Right hindlimb (tissue), 1 donor: ENCODE measurements around the gene WASF3.
A peak's percentile ranks its signal among the peaks of the same experiment; 100 is the strongest.

Experiments used
- DNase-seq: peaks from one replicate; pipeline ENCODE4 v3.0.0-alpha.2; 2018

Gene WASF3

DNA sequence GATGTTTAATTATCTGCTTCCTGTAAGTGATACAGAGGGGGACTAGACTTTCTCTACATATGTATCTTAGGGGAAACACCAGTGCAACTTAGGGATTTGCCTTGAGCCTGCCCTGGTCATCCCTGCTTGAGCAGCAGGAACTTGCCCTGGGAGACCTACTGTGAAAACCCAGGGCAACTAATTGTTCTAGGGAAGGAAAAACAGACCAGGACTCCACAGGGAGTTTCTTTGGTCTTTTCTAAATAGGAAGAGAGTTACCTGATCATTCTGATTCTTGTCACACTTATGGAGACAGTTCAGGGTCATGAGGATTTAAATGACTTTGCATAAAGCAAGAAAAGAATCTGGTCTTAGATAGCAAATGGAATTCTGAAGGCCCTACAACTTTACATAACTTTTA lies 89.1 kb downstream of the WASF3 start:
- no peak for DNase-seq

DNA sequence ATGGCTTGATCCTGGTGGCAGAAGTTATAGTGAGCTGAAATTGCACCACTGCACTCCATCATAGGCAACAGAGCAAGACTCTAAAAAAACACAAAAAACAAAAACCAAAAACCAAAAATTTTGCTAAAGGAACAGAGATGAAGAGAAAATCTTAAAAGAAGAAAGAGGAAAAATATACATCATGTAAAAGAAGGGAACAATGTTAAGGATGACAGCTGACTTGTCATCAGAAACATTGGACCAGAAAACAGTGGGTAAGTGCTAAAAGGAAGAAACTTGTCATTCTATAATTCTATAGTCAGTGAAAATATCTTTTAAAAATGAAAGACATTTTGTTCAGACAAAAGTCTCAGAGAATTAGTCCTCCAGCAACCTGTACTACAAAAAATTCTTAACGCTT lies 93.8 kb downstream of the WASF3 start:
- no peak for DNase-seq

DNA sequence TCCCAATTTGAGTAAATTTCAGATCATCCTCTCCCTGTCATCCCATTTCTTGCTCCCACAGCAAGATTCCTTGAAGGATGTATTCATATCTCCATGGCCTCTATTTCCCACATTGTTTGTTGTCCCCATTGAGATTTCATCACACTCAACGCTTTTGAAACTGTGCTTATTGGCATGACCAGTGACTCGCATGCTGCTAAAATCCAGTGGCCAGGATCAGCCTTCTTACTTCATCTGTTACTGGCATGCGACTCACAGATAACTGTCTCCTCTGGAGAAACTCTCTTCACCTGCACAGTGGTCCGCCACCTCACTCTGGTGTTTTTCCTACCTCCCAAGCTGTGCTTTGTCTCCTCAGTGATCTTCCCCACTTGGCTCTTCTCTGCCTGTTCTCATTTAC lies 95.8 kb downstream of the WASF3 start:
- DNase-seq, result no peak

DNA sequence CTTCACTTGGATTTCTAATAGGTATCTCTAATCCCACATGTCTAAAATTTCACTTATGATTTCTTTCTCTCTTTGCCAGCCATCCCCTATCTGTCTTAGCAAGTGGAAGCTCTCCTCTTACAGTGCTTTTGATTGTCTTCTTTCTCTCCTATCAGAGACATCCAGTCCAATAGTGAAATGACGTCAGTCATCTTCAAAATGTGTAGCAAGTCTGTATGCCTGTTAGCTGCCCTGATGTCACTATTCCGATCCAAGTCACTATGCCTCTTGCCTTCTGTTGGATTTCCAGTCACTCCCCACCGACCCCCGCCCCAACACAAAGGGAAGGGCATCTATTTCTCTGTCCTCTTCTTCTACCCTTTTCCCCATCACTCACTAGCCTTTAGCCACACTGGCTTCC lies 96.4 kb downstream of the WASF3 start:
- DNase-seq, result no peak

DNA sequence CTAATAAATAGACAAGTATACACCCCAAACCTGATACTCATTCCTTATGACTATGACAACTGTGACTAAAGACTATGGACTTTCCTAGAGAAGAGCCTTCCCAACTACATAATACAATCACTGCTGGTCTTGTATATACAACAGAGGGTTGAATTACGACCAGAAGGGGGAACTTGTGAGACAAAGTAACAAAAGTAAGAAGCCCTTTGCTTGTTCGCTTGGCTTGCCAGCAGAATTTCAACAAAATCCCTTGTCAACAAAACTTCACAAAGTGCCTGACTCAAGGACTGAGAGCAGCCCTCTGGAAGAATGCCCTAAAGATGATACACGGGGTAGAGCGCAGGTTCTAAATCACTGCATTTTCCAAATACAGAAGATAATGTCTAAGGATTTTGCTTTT lies 99.4 kb downstream of the WASF3 start:
- no peak for DNase-seq

DNA sequence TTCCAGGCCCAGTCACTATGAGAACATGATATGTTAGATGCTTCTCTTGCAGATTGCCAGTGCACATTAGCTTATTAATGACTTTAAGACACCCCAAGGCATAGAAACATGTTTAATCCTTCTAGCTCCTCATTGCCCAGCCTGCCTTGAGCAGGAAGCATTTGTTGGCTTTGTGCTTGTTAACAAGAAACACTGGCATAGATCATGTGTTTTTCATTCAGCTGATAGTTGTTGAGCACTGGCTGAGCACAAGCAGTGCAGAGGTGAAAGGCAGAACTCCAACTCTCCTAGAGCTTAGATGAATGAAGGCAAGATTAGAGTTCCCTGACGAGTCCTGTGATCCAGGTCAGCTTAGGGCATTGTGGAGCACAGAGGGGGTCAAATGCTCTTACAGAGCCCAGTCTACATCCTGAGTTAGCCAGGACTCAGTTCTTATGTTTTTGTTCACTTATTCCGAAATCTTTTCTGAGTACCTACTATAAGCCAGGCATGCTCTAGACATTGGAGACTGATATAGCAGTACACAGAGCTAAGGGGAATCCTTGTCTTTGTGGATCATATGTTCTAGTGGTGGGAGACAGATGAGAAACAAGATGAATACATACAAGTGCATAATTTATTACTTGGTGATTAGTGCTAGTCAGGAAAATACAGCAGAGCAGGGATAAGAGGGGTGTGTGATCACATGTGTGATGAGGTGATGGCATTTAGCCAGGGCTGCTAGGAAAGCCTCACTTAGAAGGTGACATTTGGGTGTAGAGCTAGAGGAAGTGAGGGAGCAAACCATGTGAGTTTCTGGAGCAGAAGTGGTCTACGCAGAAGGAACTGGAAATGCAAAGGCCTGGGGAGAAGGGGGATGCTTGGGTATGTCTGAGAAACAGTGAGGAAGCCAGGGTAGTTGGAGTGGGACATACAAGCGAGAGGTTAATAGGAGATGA lies 101.2 kb downstream of the WASF3 start:
- DNase-seq, result no peak

DNA sequence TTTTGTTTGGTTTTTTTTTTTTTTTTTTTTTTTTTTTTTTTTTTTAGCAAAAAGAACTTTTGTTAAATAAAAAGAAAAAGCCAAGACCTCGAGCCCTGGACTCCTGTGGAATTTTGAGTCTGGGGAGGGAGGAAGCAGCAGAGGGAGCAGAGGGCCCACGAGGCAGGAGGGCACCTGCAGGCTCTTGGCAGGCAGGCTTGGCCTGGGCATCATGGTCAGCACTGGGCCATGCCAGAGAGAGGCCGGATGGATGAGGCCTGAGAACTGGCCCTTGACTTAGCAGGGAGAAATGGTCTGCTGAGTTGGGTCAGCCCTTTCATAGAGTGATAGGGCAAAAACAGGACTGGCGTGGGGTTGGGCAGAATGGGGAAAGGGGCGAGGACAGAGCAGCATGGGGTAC lies 102.7 kb downstream of the WASF3 start:
- DNase-seq, result no peak

DNA sequence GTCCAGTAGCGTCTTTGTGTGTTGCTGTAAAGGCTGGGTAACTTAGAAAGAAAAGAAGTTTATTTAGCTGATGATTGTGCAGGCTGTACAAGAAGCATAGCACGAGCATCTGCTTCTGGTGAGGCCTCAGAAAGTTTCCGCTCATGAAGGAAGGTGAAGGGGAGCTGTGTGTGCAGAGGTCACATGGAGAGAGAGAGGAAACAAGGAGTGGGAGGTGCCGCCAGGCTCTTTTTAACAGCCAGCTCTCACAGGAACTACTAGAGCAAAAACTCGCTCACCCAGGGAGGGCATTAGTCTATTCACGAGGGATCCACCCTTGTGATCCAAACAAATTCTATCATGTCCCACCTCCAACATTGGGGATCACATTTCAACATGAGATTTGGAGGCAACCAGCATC lies 103.3 kb downstream of the WASF3 start:
- DNase-seq, result no peak

DNA sequence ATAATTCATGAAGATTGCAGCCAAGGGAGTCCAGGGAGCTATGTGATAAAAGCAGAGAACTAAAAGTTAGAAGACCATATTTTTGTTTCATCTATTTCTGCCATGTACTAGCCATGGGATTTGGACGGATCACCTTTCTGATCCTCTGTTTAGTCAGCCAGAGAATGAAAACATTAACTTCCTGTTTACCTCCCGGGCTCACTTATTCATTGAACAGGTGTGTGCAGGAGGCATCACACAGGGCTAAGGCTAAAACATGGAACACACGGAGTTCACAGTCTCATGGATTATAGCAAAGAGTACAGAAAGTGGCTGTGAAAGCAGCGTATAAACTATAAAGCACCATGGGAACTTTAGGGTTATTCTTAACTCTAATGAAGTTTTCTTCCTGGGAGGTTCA lies 106.3 kb downstream of the WASF3 start:
- DNase-seq, result no peak

DNA sequence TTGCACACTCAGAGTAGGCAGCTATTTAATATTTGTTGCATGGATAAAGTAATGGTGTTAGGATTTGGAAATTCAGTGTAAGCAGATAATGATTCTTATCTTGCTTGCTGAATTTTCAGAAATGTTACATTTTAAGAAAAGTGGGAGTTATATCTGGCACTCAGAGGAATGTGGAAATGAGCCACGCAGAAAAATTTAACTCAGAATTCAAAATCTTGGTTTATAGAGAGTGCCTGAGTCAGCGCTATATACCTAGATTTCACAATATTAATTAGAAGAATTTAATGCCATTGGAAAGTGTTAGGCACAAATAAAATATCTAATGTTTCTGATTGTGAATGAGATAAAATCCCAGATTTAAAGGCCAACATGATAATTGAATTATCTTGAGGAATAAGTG lies 106.8 kb downstream of the WASF3 start:
- no peak for DNase-seq

DNA sequence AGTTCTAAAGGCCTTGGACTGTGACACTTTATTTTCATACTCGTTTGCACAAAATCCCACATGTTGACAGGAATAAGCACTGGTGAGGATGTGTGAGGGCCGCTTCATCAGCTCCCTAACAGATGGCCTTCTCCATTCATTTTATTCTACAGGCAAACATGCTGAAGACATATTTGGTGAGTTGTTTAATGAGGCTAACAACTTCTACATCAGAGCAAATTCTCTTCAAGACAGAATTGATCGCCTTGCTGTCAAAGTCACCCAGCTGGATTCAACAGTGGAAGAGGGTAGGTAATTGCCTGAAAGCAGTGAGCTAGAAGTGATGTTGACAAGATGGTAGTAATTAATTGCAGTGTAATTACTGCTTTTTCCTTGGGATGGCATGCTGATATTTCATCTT lies 107.4 kb downstream of the WASF3 start:
- DNase-seq, result no peak

DNA sequence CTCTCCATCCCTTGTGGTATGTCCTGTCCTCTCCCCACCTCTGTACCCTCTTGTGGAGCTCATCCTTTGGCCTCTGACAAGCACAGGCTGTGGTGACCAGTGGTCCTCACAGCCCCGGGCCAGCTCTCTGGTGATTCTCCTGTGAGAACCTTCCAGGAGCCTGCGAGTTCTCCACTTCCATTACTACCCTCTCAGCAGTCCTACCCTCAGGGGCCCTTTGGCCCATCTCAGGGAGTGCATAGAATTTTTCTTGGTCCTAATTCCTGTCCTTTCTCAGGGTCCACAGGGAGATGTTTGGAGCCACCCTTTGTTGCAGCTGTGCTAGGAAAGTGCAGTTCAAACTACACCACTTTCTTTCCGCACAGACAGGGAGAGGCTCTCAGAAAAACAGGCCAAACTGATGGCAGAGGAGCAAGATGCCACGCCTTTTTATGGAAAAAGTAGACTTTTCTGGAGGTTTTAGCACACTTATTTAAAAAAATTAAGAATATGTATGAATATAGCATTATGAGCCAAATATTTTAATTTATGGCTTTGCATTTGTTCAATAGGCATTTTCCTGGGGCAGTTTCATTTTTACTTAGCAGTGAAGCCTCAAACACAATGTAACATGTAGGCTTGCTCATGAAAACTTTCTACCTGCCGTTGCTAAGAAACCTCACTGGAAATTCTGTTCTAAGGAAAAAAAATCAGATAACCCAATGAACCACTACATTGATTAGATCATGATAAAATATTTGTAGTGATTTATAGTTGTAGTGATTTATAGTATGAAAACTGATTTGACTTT lies 111.1 kb downstream of the WASF3 start:
- no peak for DNase-seq

DNA sequence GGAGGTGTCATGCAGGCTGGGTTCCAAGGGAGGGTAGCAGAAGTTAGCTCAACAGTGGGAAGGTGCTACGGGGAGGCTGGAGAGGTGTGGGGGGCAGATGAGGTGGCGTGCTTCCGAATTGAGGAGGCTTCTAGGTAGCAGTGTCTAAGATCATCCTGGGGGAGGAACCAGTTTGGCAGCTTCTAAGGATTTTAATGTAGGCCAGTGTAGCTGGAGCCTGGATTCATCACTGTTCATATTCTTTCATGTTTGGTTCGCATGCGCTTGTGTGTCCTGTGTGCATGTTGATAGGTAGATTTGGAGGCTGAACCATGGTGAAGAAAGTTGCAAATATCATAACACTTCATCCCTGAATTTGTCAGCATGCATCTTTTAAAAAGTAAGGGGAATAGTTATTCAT lies 116.4 kb downstream of the WASF3 start:
- no peak for DNase-seq

DNA sequence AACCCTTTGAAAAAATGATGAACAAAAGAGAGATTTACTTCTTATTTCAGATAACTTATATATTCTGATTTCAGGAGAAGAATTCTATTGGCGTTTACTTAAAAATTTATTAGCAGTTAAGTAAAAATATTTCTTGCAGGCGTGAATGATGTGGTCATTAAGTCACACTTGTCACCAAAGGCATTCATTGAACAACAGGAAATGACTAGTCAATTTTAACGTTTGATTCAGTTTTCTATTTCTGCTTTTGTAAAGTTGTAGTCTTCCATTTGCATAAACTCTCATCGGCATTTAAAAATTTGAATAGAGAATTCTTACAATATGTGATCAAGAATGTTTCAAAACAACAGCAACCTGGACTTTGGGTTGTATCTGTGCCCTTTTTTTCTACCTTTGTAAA lies 119.7 kb downstream of the WASF3 start:
- no peak for DNase-seq

DNA sequence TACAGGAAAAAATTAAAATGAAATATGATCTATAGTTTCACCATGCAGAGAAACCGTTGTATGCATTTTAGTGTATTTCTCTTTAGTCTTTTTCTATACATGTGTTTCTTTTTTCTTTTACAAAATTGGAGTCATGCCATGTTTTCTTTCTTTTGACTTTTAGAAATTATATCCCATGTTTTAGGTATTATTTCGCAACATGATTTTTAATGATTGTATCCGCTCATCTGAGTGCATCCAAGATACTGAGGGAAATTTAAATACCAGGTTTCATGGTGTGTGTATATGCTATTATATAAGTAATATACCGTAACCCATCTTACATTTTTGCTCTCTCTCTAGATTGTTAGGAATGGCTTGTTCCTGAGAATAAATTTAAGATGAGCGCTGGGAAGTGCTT lies 120.8 kb downstream of the WASF3 start:
- DNase-seq, result no peak

DNA sequence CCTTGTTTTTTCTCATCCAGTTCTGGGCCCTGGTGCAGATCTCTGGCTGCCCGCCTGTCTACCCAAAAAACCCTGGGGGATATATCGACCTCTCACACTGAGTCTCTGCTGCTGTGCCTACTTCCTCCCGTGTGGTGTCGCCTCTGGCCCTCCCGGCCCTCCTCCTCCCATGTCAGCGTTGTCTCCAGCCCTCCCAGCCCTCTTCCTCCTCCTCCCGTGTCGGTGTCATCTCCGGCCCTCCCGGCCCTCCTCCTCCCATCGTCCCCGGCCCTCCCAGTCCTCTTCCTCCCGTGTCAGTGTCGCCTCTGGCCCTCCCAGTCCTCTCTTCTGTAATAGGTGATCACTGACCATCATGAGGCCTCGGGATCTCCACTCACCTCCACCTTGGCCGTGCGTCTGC lies 121.3 kb downstream of the WASF3 start:
- DNase-seq, result no peak

DNA sequence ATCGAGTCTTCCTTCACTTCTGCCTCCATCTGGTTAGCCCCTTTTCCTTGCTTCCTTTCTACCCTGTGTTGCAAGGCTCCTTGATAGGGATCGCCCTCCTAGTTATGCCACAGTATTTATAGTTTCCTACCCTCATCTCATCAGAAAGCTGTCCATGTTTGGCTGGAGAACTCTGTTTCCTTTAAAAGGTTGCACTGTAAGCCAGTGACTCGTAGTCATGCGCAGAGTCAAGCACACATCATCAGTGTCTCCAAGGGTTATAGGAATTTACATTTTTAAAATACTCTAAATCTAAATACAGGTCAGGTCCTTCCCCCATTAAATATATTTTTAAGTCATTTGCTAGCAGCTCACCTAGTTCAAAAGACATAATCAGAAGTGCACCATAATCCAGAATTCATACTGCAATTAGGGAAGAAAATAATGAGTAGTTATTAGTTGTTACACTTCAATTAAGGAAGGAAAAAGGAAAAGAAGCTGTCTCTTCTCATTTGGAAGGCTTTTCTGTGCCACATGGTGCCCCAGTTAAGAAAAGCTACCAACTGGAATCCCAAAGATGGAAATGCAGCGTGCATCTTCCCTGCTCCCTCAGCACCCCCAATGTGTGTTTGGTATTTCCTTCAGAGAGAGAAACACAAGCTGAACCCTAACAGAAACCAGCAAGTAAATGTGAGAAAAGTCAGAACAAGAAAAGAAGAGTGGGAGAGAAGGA lies 122.1 kb downstream of the WASF3 start:
- DNase-seq, result no peak

DNA sequence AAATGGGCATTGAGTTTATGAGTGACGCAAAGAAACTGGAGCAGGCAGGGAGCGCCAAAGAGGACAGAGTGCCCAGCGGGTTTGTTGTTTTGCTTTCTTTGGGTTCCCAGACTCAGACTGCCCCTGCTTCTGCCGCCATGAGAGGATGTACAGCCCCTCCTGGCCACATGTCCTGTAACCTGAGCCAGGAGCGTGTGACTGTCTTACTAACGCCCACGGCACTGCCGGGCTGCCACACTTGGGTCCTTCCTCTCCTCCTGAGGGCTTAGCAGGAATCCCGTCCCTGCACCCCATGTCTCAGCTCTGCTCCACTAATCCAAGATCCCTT lies 122.6 kb downstream of the WASF3 start:
- peak; percentile 58 for DNase-seq

DNA sequence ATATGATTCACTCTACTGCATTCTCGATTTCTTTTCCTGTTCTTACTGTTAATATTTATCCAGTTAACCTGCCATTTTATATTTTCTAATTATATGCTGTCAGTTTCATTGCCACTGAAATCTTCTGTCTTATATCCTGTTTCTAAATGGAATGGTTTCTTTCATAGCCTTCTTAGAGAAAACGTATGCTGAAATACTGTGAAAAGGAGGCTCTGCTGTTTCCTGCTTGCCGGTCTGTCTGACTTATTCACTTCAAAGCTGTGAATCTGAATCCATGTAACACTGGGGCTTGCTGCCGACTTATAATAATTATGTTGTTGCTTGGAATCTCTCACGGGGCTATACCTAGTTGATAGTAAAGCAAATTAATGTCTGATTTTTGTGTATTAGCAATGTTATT lies 123.1 kb downstream of the WASF3 start:
- no peak for DNase-seq

DNA sequence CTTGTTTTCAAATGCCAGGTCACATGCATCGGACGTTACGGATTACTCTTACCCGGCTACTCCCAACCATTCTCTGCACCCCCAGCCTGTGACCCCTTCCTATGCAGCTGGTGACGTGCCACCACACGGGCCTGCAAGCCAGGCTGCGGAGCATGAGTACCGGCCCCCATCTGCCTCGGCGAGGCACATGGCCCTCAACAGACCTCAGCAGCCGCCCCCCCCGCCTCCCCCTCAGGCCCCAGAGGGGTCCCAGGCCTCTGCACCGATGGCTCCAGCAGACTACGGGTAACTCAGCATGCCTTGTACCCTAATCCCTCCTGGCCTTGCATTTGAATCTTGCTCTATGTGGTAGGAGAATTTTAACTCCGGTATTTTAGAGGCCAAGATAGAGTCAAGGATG lies 123.6 kb downstream of the WASF3 start:
- no peak for DNase-seq

DNA sequence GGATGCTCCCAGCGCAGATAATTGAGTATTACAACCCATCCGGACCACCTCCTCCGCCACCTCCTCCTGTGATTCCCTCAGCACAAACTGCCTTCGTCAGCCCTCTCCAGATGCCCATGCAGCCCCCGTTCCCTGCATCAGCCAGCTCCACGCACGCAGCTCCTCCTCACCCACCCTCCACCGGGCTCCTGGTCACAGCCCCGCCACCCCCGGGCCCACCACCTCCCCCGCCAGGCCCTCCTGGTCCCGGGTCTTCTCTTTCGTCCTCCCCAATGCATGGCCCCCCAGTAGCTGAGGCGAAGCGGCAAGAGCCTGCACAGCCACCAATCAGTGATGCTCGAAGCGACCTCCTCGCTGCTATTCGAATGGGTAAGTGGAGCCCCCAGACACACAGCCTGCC lies 125.1 kb downstream of the WASF3 start:
- DNase-seq, result no peak

DNA sequence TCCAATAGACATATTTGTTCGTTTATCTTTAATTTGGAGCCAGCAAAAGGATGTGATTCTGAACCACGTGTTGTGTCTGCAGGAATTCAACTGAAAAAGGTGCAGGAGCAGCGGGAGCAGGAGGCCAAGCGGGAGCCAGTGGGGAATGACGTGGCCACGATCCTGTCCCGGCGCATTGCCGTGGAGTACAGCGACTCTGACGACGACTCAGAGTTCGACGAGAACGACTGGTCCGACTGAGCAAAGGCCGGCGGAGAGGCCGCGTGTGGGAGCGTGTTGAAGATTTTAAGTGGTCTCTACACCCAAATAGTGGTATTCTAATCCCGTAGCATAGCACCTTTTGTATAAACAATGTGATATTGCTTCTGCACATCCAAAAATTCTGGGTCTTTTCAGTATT lies 128.1 kb downstream of the WASF3 start:
- no peak for DNase-seq

DNA sequence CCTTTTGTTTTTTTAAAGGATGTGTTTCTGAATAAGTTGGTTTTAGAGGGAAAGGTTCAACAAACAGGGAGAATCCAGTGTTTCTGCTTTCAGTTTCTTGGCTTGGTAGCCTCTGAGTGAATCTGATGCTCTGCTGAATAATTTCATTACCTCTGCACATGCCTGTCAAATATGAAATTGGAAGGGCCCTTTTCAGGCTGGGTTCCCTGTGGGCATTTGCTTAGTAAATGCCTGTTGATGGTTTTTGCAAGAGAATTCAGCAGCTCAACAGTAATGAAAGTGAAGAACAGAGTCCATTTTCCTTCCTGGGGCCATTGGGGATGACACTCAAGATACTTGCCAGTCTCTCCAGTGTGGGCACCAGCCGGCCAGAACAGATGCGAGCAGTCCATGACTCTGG lies 128.8 kb downstream of the WASF3 start:
- DNase-seq, result no peak

DNA sequence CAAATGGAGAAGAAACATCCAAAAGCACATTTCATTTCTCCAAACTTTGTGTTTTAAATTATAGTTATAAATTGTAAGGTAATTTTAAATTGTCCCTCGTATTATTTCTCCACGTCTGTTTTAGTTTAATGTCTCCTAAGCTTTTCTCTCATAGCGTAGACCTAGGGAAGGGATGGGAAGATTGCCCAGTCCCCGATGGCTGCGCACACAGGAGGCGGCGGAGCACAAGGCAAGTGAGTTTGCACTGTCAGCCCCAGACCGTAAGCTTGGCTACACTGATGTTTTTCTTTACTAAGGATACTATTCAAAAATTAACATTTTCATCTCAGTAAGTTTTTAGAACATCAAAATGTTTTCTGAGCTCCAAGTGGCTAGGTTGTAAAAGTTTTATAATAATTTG lies 130.8 kb downstream of the WASF3 start:
- no peak for DNase-seq
